ENCODE data around the gene HDAC4.

HDAC4 gene

GRCh38 chr2:239152239-239152915, 248.4 kb downstream of the HDAC4 start:
- no peak overlapping the region for H3K4me3 ChIP-seq (ENCODE audit: low read depth, low read length)
- ChIA-PET POLR2A (no interaction called here), CTCF (no interaction called here)
- H3K36me3 ChIP-seq (ENCODE audit: control insufficient read depth in 2 of 2, insufficient read depth in 1 of 2, low read length in 2 of 2), result peaks cover 0 to 30% of the 10 kb centered on the region in 2 experiments; a peak in 1 of 3 replicates
- TF ChIP-seq ZNF561 (tag by site-specific recombination; IDR thresholded peaks at IDR 0.05; ENCODE audit: borderline replicate concordance) (no peak), HOXA7 (CRISPR knock-in tag; IDR thresholded peaks at IDR 0.05; ENCODE audit: borderline replicate concordance) (no peak), ZNF549 (tag by site-specific recombination; IDR thresholded peaks at IDR 0.05) (no peak), AEBP2 (tag by site-specific recombination; IDR thresholded peaks at IDR 0.05; ENCODE audit: borderline replicate concordance) (no peak), ZNF514 (tag by site-specific recombination; IDR thresholded peaks at IDR 0.05) (no peak), ZNF112 (tag by site-specific recombination; IDR thresholded peaks at IDR 0.05) (no peak), ZNF169 (tag by site-specific recombination; IDR thresholded peaks at IDR 0.05) (no peak), HOXC10 (CRISPR knock-in tag; IDR thresholded peaks at IDR 0.05) (no peak), ZNF624 (tag by site-specific recombination; IDR thresholded peaks at IDR 0.05) (no peak), ZFP3 (tag by site-specific recombination; IDR thresholded peaks at IDR 0.05; ENCODE audit: low read depth) (no peak), ZNF677 (tag by site-specific recombination; IDR thresholded peaks at IDR 0.05) (no peak), SCRT2 (tag by site-specific recombination; IDR thresholded peaks at IDR 0.05) (no peak), YY1 (tag by site-specific recombination; IDR thresholded peaks at IDR 0.05) (no peak)
- TF ChIP-seq, protein P1, sequence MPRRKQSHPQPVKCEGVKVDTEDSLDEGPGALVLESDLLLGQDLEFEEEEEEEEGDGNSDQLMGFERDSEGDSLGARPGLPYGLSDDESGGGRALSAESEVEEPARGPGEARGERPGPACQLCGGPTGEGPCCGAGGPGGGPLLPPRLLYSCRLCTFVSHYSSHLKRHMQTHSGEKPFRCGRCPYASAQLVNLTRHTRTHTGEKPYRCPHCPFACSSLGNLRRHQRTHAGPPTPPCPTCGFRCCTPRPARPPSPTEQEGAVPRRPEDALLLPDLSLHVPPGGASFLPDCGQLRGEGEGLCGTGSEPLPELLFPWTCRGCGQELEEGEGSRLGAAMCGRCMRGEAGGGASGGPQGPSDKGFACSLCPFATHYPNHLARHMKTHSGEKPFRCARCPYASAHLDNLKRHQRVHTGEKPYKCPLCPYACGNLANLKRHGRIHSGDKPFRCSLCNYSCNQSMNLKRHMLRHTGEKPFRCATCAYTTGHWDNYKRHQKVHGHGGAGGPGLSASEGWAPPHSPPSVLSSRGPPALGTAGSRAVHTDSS (tag by site-specific recombination; IDR thresholded peaks at IDR 0.05), result no peak
- TF ChIP-seq, protein P2, sequence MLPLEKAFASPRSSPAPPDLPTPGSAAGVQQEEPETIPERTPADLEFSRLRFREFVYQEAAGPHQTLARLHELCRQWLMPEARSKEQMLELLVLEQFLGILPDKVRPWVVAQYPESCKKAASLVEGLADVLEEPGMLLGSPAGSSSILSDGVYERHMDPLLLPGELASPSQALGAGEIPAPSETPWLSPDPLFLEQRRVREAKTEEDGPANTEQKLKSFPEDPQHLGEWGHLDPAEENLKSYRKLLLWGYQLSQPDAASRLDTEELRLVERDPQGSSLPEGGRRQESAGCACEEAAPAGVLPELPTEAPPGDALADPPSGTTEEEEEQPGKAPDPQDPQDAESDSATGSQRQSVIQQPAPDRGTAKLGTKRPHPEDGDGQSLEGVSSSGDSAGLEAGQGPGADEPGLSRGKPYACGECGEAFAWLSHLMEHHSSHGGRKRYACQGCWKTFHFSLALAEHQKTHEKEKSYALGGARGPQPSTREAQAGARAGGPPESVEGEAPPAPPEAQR (tag by site-specific recombination; IDR thresholded peaks at IDR 0.05), result no peak
- TF ChIP-seq, protein P3, sequence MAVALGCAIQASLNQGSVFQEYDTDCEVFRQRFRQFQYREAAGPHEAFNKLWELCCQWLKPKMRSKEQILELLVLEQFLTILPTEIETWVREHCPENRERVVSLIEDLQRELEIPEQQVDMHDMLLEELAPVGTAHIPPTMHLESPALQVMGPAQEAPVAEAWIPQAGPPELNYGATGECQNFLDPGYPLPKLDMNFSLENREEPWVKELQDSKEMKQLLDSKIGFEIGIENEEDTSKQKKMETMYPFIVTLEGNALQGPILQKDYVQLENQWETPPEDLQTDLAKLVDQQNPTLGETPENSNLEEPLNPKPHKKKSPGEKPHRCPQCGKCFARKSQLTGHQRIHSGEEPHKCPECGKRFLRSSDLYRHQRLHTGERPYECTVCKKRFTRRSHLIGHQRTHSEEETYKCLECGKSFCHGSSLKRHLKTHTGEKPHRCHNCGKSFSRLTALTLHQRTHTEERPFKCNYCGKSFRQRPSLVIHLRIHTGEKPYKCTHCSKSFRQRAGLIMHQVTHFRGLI (tag by site-specific recombination; IDR thresholded peaks at IDR 0.05), result no peak
- TF ChIP-seq, protein P4, sequence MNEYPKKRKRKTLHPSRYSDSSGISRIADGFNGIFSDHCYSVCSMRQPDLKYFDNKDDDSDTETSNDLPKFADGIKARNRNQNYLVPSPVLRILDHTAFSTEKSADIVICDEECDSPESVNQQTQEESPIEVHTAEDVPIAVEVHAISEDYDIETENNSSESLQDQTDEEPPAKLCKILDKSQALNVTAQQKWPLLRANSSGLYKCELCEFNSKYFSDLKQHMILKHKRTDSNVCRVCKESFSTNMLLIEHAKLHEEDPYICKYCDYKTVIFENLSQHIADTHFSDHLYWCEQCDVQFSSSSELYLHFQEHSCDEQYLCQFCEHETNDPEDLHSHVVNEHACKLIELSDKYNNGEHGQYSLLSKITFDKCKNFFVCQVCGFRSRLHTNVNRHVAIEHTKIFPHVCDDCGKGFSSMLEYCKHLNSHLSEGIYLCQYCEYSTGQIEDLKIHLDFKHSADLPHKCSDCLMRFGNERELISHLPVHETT (tag by site-specific recombination; IDR thresholded peaks at IDR 0.05), result no peak
- H3K27ac ChIP-seq (ENCODE audit: extremely low read depth, low read depth, low read length), result no peak overlapping the region
- no peaks in the 10 kb centered on the region for H3K9me3 ChIP-seq (ENCODE audit: control insufficient read depth, insufficient read depth, low read depth, low read length)
- no peaks in the 10 kb centered on the region for H3K4me1 ChIP-seq (ENCODE audit: control insufficient read depth, insufficient read depth, low read length)
